Stimulated activated CD4-positive, alpha-beta T cell treated with anti-CD3 and anti-CD28 coated beads, Interleukin-2, amount 100 ng/mL, for 24 hours (primary cell): ENCODE measurements around the gene CACNA2D3.

Experiments used
- DNase-seq, 2 donors: peaks; one replicate each; pipeline ENCODE4 v3.0.0-alpha.2; 2020

CACNA2D3 gene

DNA sequence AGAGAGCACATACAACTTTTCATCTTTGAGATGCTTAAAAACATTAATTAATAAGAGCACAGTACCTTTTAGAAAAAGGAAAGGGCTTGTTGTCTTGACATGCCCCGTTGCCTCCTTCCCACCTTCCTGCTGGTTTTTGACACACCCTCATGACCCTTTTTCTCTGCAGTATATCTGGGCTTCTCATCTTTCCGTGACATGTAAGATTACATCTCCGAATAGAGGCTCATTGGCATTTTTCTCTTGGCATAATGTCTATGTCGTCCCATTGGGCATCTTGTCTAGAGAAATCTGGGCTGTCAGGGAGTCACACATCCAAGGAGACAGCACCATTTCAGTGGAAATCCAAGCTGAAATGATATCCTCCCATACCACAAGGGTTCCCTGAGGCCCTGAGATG, 741.4 kb downstream of the CACNA2D3 start:
- no peak for DNase-seq

DNA sequence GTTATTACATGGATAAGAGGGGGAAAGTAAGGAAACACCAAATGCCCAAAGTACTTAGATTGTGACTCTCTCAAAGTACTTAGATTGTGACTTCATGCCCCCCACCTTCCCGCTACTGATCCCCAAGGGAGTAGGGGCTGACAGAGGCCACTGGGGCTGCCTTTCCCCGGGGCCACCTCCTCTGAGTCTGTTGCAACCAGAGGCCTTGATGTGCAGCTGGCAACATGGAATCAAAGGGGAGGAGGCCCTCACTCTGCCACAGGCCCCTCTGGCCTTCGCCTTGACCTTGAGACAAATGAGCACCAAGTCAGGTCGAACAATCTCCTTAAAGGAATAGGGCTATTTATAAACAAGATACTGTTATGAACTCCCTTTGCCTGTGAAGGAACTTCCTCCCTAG, 743.0 kb downstream of the CACNA2D3 start:
- no peak for DNase-seq

DNA sequence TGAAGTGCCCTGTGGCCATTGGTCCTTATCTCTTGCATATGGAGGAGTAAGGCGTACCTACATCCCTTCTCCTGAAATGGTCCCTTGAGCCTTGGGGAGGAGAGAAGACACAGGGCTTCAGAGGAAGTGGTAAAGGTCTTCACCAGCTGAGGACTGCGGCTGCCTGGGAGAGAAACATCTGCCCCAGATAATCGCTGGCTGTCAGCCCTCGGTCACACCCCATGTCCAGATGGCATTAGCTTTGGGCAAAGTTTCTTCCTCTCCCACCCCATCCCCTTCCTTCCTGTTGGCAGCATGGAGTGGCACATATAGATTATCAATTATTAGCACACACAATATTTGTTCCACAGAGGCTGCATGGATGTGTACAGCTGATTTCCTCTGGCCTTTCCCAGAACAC, 743.9 kb downstream of the CACNA2D3 start:
- no peak for DNase-seq

DNA sequence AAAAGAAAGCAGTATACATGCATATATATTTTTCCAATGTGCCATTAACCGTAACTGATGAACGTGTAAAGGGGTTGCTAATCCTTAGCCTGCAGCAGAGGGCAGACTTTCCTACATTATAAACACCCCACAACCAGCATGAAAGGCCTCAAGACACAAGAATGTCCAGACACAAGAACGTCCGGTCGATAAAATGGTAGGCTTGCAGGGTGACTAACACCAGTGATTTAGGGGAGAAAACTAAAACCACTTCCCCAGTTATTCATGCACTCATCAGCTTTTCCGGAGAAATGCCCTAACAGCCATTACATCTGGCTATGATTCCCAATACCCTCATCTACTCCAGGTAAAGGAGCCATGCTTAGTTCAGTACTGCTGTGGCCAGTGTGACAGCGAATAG, 748.1 kb downstream of the CACNA2D3 start:
- DNase-seq = no peak

DNA sequence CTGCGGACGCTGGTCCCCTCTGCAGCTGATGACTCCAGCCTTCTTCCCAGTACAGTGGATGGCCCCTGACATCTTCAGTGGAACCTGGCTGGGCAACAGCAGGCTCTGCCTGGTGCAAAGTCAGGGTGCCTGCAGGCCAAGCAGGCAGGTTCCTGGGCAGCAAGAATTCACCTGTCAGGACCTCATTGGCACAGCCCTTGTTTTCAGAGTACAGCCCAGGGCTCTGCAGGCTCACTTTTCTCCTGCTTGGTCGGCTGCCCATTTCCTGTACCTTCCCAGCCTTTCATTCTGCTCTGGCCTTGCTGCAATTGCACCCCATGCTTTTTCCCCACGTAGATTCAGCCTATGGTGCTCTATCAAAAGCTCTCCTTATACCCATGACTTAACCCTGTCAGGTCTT, 749.5 kb downstream of the CACNA2D3 start:
- no peak for DNase-seq

DNA sequence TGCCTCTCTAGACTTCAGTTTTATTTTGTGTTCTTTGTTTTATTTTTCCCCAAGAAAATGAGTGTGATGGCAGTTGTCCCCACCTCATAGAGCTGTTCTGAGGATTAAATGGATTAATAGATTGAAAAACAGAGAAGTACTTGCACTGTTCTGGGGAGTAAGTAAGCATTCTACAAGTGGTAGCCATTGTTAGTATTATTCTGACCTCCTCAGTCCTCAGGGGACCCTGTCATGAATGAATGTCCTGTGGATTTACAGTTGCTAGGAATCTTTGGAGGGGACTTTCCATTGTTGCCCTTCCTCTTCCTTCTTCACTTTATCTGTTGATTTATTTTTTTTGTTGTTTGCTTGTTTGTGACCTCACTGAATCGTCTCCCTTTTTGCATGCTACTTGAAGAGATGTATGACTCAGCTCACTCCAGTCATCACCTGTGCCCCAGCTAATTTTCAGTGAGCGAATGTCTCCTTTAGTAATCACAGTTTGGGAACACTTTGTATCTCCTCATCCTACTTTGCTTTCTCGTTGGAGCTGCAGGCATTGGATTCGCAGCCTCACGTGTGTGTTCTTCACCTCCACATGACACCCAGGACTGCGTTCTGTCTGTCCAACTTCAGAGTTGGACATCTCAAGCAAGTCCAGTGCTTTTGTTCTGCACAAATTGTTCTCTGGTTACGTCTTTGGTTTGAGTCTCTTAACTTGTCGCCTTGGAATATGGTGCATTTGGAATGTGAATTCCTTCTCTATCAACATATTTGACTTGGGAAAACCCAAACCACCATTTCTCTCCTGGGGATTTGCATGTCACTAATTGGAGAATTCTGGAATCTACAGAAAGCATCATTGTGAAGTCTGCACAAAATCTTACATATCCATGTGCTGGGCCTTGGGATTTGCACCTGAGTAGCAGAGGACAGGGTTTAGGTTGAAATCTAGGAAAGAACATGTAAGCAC, 751.0 kb downstream of the CACNA2D3 start:
- no peak for DNase-seq

DNA sequence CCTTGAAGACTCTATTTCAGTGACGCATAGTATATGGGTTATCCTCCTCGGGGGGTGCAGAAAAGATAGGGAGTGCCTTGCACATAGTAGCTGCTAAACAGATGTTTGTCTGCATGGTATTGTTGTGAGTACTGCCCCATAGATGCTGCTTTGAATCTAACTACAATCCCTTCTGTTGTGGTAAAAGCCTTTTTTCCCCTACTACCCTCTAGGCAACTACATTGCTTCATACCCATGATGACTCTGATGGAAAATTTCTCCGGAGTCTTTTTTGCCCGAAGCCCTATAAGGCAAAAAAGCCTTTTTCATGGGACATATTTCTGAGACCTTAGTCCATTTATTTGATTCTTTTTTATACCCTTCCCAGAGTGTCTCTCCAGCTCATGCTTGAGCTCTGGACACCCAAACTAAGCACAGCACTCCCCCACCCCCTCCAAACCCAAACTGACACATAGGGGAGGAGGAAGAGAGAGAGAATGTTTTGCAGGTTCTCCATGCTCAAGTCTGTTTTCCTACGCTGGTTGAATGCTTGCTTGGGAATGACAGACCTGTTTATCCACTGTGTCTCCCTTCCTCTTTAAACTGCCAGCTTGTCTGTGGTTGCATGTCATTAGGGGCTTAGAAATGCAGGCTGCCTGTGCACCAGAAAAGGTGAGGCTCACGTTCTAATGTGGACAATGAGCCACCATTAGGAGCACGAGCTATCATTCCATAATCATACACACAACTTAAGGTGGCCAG, 752.6 kb downstream of the CACNA2D3 start:
- no peak for DNase-seq

DNA sequence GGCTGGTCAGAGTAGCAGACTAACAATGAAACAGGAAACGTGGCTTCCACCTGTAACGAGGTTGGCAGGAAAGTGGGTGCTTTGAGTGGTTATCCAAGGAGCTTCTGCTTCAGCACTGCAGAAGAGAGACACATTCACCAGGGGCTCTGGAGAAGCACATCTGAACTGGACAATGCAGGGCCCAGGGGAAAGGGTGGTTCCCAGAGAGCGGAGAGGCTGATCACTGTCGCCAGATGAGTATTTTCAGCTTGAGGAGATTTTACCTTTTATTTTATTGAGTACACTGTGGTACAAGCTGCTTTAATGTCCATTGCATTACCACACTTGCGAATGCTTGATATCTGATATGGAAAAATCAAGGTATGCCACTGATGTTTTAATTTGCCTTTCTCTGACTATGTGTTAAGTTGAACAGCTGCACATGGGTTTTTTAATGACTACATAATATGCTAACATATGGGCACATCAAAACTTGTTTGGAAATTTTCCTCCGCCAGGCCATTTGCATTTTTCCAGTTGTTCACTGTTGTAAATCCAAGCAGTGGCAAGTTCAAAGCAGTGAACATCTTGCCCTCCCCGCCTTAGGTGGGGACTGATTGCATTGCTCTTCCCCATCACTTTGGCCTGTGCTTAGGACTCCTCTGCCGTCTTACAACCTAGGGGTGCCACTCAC, 753.4 kb downstream of the CACNA2D3 start:
- DNase-seq = no peak

DNA sequence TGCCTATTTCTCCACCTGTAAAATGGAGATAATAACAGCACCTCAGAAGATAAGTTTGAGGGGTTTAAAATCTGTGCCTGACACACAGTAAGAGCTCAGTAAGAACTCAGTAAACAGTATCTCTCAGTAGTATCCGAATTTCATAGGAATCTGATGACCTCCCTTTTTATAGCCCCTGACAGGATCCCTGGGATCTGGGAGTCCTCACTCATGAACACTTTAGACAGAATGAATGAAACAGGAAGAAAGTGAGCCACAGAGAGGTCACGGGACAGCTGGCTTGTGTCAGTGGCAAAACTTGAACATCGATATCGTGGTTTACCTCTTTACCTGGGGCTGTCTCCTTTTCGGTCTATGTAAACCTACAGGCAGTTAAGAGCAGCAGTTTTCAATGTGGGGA, 754.3 kb downstream of the CACNA2D3 start:
- no peak for DNase-seq

DNA sequence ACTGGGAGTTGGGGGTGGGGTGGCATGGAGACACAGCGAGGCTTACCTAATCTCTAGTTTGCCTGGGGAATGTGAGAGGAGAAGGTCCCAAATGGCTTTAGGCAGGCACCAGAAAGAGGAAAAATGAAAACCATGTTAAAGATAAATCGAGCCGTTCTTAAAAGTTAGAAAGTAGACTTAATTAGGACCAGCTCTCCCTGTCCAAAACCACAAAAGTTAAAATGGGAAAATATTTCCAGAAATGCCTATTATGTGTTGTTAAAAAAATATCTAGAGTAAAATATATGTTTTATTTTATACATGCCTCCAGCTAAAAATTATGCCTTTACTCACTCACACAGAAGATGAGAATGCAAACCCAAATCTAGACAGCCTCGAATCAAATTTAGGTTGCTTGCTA, 755.4 kb downstream of the CACNA2D3 start:
- DNase-seq = no peak

DNA sequence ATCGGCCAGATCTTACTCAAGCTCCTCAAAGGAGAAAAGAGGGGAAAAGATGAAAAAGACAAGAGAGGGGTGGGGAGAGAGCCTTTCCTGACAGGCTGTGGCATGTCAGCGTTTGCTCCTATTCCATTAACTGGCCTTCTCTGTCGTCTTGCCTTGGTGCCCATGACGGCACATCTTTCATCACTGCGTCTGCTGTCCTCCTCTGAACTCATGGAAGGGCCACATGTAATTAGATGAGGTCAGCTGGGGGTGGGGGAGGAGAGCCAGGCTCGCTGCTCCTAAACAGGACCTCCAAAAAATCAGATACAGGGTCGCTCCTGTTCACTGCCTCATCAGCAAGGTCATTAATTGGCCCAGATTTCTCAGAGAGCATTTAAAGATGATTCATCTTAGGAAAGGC, 755.8 kb downstream of the CACNA2D3 start:
- DNase-seq = no peak

DNA sequence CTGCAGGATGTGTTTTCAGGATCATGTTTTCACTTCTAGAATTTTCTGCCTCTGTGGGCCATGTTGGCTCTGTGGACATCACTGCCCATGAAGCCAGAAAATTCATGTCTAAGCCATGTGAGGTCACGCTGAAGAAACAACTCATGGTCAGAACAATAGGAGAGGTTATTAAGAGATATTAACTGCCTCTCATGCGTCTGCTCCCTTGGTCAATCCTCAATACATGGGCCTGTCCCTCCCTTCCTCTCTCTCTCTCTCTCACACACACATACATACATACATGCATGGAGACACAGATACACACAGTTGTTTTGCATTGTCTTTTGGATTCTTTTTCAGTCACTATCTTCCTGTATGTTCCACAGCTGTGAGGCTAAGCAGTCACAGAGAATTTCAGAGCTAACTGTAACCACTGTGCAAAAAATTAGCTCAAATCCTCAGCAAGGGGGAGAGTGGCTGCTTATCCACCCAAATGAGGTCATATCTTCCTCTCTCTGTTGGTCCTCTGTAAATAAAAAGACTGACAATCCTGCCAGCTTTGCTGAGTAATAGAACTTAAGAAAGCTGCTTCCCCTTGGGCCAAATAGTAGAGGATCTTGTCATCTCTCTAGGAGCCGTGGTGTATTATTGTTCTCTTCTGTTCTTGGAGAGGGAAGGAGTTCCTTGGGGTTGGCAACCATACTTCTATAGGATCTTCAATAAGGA, 759.9 kb downstream of the CACNA2D3 start:
- no peak for DNase-seq

DNA sequence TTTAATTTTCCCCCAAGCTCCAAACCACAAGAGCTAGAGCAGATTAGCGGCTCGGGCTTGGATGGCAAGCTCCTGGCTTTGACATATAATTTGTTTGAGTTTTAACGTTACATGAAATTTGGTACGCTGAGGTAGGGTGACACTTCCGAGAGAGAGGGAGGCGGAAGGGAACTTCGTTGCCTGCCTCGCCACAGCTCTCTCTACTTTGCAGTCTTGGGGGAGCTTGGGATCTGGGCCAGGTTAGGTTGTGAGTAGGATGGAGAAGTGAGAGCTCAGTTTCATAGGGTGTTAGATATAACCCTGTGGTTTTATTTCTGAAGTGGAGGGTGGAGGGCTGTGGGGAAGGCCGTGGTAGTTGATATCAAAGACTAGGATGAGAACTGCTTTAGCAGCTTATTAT, 765.8 kb downstream of the CACNA2D3 start:
- no peak for DNase-seq

DNA sequence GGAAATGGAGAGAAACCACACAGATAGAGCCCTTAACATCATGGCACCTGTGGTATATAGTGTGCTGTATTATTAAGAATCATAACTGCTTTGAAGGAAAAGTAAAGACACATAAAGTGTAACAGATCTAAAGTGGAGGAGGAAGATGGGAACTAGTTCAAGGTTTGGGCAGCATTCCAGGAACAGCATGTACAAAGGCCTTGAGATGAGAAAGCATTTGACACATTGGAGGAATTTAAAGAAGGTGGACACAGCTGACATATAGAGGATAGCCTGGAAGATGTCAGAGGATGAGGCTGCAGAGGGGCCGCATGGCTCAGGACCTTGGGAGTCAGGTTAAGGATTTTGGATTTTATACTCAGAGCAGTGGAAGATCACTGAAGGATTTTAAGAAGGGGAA, 766.5 kb downstream of the CACNA2D3 start:
- DNase-seq = no peak

DNA sequence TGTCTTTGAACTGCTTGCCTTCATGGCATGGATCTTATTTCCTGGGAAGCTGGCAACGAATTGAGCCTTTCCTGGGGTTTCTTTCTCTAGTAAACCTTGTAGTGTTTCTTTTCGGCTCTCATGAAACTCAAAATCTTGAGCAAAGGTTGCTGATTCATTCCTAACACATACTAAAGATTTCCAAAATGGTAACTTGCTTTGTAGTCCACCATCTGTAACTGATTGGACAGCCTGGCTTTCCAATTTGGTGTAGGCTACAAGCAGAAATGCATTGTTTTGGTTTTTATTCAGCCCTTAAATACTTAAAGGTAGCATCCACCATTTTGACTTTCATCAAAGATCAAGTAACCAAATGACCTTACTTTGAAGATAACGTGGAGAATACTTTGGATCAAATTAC, 767.4 kb downstream of the CACNA2D3 start:
- DNase-seq = no peak

DNA sequence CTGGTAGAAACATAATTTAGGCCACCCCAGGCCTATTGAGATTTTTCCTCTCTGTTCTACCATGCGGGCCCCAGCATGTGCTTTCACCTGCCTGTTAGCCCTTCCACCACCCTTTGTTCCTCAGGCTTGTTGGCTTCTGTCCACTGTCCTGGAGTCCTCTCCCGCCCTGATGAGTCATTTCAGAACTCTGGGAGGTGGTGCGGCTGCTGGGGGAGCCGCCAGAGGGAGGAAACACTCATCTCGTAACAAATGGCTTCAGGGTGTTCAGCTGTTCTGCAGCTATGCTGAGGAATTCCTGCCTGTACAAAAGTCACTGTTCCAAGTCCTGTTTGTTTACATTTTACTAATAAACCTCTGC, 769.2 kb downstream of the CACNA2D3 start:
- DNase-seq = no peak

DNA sequence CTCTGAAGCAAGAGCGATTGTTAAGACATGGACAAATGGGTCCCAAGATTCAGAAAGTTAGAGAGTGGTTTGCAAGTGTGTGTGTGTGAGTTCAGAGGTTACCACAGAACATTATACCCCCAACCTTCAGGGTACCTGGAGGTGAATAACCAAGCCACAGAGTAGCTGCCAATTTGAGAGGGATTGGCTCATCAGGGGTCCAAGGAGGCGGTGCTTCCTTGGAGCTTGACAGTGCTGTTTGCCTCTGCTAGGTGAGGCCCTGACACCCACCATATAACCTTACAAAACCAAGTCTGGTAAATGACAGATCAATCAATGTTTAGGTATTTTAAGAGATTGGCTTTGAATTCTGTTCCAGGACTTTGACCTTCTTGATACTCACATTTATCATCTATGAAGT, 769.8 kb downstream of the CACNA2D3 start:
- DNase-seq = no peak

DNA sequence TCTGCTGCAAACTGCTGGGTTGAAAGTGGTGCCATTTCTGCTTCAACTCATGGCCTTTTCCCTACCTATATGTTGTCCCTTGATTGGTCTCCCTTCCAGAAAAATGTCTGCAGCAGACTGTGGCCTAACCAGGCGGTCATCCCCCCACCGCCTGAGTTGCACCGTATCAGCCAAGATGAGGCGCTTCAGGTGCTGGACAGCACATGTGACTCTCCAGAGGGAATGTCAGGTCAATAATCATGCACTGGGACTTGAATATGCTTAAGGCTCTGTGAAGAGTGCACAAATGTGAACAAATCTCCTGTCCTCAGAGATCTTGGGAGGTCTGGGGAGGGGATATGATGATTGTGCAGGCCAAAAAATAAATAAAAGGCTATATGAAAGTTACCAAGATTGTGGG, 773.3 kb downstream of the CACNA2D3 start:
- no peak for DNase-seq

DNA sequence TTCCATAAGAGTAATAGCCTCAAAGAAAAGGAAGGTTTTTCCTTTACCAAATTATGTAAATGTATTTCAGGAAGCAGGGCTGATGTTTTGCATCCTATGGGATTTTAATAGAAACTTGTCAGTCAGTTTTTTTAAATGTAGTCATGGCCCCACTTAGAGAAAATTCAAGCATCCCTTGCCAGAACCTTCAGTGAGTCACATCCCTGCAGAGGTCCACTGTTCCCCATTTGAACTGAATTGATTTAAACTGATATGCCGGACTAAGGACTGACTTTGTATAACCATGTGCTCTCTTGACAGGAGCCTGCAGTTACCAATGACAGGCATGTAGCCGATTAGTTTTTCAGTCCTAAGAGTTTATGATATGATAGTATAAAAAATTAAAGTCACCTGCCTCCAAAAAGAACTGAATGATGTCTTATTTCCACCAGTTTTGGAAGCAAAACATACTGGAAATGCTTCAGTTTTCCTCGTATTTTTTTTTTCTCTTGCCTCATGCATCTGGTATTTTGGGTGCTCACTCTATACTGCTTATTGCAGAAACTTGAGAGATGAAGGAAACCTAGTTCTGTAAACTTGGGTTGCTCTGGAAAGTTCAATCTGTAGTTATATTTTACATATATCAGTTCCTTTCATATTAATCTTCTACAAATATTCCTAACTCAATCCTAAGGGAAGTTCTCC, 774.8 kb downstream of the CACNA2D3 start:
- no peak for DNase-seq

DNA sequence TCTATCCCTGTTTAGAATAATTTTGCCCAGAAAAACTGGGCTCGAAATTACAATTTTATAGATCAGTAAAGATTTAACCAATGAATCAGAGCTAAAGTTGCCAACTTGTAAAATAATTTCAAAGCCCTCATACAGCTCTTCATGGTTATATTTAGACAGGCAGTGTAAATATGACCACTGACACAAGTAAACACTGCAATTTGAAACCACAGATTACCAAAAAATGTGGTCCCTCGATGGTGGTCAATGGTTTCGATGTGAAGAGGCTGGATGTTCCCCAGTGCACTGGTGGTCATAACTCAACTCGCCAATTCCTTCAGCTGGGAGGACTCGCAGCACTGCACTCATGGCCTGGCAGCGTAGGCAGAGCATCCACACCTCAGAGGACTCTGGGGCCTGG, 776.9 kb downstream of the CACNA2D3 start:
- no peak for DNase-seq

DNA sequence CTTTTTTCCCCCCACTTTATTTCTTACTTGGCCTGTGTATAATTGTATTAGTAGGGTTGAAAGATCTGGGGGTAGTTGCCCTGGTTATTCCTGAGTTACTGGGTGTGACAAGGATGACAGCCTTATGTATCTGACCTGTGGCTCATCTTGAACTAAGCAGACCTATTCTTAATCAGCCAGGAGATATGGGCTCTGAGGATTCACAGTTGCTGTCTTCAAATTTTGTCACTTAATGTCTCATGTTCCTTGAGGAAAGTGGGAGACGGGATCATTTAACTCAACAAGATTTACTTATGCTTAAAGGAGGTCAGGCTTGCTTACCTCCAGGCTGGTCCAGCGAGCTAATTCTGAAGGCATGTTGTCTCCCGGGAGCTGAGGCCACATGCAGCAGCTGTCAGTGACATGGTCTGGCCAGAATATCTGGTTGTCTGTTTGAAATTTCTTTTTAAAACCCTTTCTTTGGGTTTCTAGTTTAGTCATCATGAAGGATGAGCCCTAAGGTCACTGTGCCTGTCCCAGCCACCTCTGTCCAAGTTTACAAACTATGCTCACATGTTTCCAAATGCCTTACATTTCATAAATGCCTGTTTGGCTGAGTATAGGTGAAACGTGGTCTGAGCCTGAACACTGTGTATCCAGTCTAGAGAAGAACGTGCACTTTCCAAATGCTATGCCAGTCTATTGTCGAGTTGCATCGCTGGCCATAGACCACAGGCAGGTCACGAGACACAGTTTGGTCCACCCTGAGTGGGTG, 778.7 kb downstream of the CACNA2D3 start:
- no peak for DNase-seq
